Ovary (tissue), 3 donors: ENCODE data around the gene MICU2.
"Not testable (repeated sequence)": the region's sequence is repeated elsewhere in the genome, so short reads cannot be mapped to it uniquely, and the experiment has no call there.

Source experiments
- CTCF ChIP-seq, 3 donors: fragments of 450-650 bp in 2 of 3; fragments of 200-600 bp in 1 of 3; IDR thresholded peaks; one replicate each; pipeline versions ENCODE4 v1.5.1 to v1.8.0; 2016 to 2022; ENCODE audit warnings: antibody characterized with exemption in 3 of 3, mild to moderate bottlenecking in 1 of 3
- EP300 ChIP-seq: sonication (generic); formaldehyde crosslinking; IDR thresholded peaks from one replicate; pipeline ENCODE4 v1.6.1; 2017; ENCODE audit warnings: antibody characterized with exemption
- donor health status: DM: no; HTN: no; CAD: no.

- TF ChIP-seq CTCF (IDR thresholded peaks at IDR 0.05); EP300: not testable (repeated sequence)
These were observed 50.7 kb downstream of the MICU2 start for GRCh38 chr13:21553261-21553660.
